BLaER1 treated with 17β-estradiol and CSF1 and Interleukin-3, amounts not matched to agents 10 nM and 100 nM (cell line): ENCODE data around the gene NEK6.
A peak's percentile ranks its signal among the peaks of the same experiment; 100 is the strongest.

Experiments used
- H3K27ac ChIP-seq, 11 experiments: shearing (Covaris generic); formaldehyde crosslinking; 2 replicates each; pipeline ENCODE4 v1.8.1; 2022
- H3K27me3 ChIP-seq, 11 experiments: shearing (Covaris generic); formaldehyde crosslinking; 2 replicates each; pipeline ENCODE4 v1.8.1; 2022
- H3K36me3 ChIP-seq, 11 experiments: shearing (Covaris generic); formaldehyde crosslinking; 2 replicates each; pipeline ENCODE4 v1.8.1; 2022
- H3K4me1 ChIP-seq, 10 experiments: shearing (Covaris generic); formaldehyde crosslinking; 2 replicates each; pipeline ENCODE4 v1.8.1; 2022
- H3K4me2 ChIP-seq, 11 experiments: shearing (Covaris generic); formaldehyde crosslinking; 2 replicates each; pipeline ENCODE4 v1.8.1; 2022
- H3K4me3 ChIP-seq, 10 experiments: shearing (Covaris generic); formaldehyde crosslinking; 2 replicates each; pipeline ENCODE4 v1.8.1; 2022
- H3K9ac ChIP-seq, 11 experiments: shearing (Covaris generic); formaldehyde crosslinking; 2 replicates each; pipeline ENCODE4 v1.8.1; 2022
- H3K9me3 ChIP-seq, 11 experiments: shearing (Covaris generic); formaldehyde crosslinking; replicated peaks in 1 of 11; 2 replicates each; pipeline ENCODE4 v1.8.1; 2022
- H4K20me1 ChIP-seq, 11 experiments: shearing (Covaris generic); formaldehyde crosslinking; 2 replicates each; pipeline ENCODE4 v1.8.1; 2022
- Cebpa-rat ChIP-seq, 11 experiments: shearing (Covaris generic); IDR thresholded peaks; 2 replicates each; pipeline ENCODE4 v1.8.1; 2022

The NEK6 gene

DNA sequence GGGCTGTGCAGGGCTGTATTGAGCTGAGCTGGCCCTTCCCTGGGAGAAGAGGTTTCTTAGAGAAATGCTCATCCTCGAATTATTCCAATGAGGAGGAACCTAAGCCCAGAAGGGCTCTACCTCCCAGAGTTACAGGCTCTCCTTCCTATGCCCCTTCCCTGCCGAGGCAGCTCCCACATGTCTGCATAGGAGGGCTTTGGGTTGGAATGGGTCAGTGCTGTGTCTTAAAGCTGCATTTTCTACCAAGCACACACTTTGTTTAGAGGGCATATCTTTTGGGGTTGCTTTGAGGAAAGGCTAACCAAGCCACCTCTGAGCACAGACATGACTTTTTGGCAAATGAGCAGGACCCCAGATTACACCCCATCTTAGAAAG lies 9.1 kb downstream of the NEK6 start:
- no peak overlapping the region for H3K4me3 ChIP-seq
- H3K4me2 ChIP-seq, result peak overlapping the region; percentile 77 to 99 (median 88)
- peak overlapping the region in 8 of 11 experiments; percentile 9 to 70 (median 53); a peak in 15 of 22 replicates for H3K9ac ChIP-seq
- no peak for TF ChIP-seq Cebpa-rat (IDR thresholded peaks at IDR 0.05)
- peaks cover 93 to 100% (median 99%) of the 10 kb centered on the region in 11 experiments for H4K20me1 ChIP-seq
- peak overlapping the region in 9 of 11 experiments; percentile 3 to 77 (median 65); a peak in 17 of 22 replicates for H3K27ac ChIP-seq
- peaks cover 62 to 100% (median 96%) of the 10 kb centered on the region in 10 experiments for H3K4me1 ChIP-seq
- H3K27me3 ChIP-seq, result no peaks in the 10 kb centered on the region
- peaks cover 10 to 49% (median 35%) of the 10 kb centered on the region in 11 experiments; a peak in 19 of 22 replicates for H3K36me3 ChIP-seq
- no peaks in the 10 kb centered on the region for H3K9me3 ChIP-seq

DNA sequence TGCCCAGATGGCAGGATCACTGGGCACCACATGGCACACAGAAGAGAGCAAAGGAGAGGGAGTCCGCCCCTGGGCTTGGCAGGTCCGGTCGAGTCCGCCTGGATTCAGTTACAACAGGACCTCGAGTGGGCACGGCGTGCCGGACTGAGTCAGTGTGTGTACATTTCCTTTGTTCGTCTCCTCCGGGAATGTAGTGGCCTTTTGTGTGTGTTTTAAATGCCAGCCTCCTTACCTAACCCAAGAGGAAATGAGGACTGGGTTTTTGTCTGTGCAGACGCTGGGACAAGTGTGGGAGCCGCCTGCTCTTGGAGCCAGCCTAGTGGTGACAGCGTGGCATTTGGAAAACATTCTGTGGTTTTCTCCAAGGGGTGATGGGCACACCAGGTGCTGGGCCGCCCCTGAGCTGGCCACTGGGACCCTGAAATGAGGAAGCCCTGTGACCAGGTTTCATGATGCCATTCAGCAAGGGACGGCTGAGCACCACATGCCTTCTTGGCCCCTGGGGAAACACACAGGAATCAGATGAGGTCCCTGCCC lies 9.6 kb downstream of the NEK6 start:
- no peak for TF ChIP-seq Cebpa-rat (IDR thresholded peaks at IDR 0.05)
- Histone ChIP-seq H3K4me2 (peak overlapping the region; percentile 77 to 99 (median 88)), H3K27me3 (no peaks in the 10 kb centered on the region), H3K9ac (peak overlapping the region in 8 of 11 experiments; percentile 9 to 70 (median 53); a peak in 15 of 22 replicates), H3K4me1 (peaks cover 56 to 100% (median 96%) of the 10 kb centered on the region in 10 experiments), H3K4me3 (0 out of 20 replicates have a peak overlapping the region, but pooled peaks of 1 of the 10 experiments have one; percentile 20), H3K9me3 (no peaks in the 10 kb centered on the region), H3K36me3 (peaks cover 15 to 52% (median 36%) of the 10 kb centered on the region in 11 experiments; a peak in 19 of 22 replicates), H3K27ac (peak overlapping the region in 9 of 11 experiments; percentile 3 to 77 (median 65); a peak in 17 of 22 replicates), H4K20me1 (peaks cover 93 to 100% (median 99%) of the 10 kb centered on the region in 11 experiments)

DNA sequence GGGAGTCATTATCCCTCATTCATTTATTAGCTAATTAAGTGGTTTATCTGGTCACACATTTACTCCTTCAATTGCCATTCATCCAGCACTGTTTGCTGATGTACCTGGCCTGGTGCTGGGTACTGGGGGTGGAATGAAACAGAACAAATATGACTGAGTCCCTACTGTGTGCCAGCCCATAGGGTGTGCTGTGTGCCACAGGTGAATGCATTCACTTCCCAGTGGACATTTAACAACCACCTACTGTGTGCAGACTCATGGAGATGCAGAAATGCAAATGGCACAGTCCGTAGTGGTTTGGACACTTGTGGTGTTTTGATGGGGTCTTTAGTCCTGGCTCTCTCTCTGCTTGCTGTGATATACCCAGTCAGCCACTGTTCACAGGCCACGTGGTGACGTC lies 10.5 kb downstream of the NEK6 start:
- Histone ChIP-seq H3K36me3 (peaks cover 12 to 52% (median 32%) of the 10 kb centered on the region in 11 experiments; a peak in 19 of 22 replicates), H3K27ac (peak overlapping the region in 4 of 11 experiments; percentile 56 to 77 (median 69); a peak in 8 of 22 replicates)
- TF ChIP-seq Cebpa-rat (IDR thresholded peaks at IDR 0.05), result no peak

DNA sequence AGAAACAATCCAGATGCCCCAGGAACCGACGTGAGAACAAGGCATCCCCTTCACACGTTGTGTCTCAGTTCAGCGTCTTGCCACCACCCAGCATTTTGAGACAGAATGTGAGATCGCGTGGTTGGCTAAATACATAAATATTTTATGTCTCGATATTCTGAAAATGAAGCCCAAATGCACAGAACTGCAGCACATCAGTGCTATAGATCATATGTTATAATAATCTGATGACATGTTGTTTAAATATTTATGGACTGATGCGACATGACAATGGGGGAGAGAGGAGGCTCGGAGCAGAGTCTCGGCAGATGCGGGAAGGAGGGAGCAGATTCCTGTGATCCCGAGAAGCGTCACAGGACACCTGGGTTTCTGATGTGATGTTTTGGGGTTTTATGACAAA lies 10.9 kb downstream of the NEK6 start:
- Histone ChIP-seq H3K9me3 (no peaks in the 10 kb centered on the region), H3K27ac (peak overlapping the region in 1 of 11 experiments; percentile 77; a peak in 3 of 22 replicates), H3K9ac (no peak overlapping the region), H3K4me3 (no peak overlapping the region), H3K27me3 (no peaks in the 10 kb centered on the region), H3K36me3 (peaks cover 8 to 51% (median 27%) of the 10 kb centered on the region in 11 experiments; a peak in 18 of 22 replicates), H3K4me2 (peak overlapping the region in 10 of 11 experiments; percentile 81 to 99 (median 88); a peak in 13 of 22 replicates), H3K4me1 (peaks cover 51 to 98% (median 90%) of the 10 kb centered on the region in 10 experiments), H4K20me1 (peaks cover 93 to 100% (median 99%) of the 10 kb centered on the region in 11 experiments)
- TF ChIP-seq Cebpa-rat (IDR thresholded peaks at IDR 0.05), result no peak

More for the DNA sequence above, 10.5 kb downstream of the NEK6 start:
- no peaks in the 10 kb centered on the region for H3K9me3 ChIP-seq
- H3K9ac ChIP-seq, result no peak overlapping the region; a peak in 1 of 22 replicates
- H3K4me3 ChIP-seq, result no peak overlapping the region
- peaks cover 52 to 98% (median 93%) of the 10 kb centered on the region in 10 experiments for H3K4me1 ChIP-seq
- peaks cover 93 to 100% (median 99%) of the 10 kb centered on the region in 11 experiments for H4K20me1 ChIP-seq
- H3K4me2 ChIP-seq, result peak overlapping the region; percentile 77 to 99 (median 88)
- no peaks in the 10 kb centered on the region for H3K27me3 ChIP-seq

DNA sequence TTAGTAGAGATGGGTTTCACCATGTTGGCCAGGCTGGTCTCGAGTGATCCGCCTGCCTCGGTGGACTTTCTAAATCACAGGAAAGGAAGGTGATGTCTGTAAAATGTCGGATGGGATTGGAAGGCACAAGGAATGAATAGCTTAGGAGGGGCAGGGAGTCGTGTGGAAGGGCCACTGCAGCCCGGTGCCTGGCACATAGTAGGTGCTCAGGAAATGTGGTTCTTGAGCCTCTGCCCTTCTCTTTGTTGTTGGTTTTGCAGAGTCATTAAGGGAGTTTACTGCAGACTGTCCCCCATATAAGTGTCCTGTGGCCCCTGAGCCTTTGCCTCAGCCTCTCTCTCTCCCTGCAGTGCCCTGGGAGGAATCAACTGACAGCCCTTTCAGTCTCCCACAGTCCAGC lies 11.8 kb downstream of the NEK6 start:
- no peaks in the 10 kb centered on the region for H3K27me3 ChIP-seq
- H3K4me3 ChIP-seq, result no peak overlapping the region
- TF ChIP-seq Cebpa-rat (IDR thresholded peaks at IDR 0.05), result no peak
- H3K9ac ChIP-seq, result no peak overlapping the region
- no peaks in the 10 kb centered on the region for H3K9me3 ChIP-seq
- peaks cover 51 to 98% (median 89%) of the 10 kb centered on the region in 10 experiments for H3K4me1 ChIP-seq
- peak overlapping the region in 2 of 11 experiments; percentile 2 to 7; a peak in 3 of 22 replicates for H3K4me2 ChIP-seq
- peaks cover 96 to 100% (median 99%) of the 10 kb centered on the region in 11 experiments for H4K20me1 ChIP-seq
- no peak overlapping the region; a peak in 1 of 22 replicates for H3K27ac ChIP-seq
- H3K36me3 ChIP-seq, result peaks cover 5 to 43% (median 24%) of the 10 kb centered on the region in 11 experiments; a peak in 15 of 22 replicates

DNA sequence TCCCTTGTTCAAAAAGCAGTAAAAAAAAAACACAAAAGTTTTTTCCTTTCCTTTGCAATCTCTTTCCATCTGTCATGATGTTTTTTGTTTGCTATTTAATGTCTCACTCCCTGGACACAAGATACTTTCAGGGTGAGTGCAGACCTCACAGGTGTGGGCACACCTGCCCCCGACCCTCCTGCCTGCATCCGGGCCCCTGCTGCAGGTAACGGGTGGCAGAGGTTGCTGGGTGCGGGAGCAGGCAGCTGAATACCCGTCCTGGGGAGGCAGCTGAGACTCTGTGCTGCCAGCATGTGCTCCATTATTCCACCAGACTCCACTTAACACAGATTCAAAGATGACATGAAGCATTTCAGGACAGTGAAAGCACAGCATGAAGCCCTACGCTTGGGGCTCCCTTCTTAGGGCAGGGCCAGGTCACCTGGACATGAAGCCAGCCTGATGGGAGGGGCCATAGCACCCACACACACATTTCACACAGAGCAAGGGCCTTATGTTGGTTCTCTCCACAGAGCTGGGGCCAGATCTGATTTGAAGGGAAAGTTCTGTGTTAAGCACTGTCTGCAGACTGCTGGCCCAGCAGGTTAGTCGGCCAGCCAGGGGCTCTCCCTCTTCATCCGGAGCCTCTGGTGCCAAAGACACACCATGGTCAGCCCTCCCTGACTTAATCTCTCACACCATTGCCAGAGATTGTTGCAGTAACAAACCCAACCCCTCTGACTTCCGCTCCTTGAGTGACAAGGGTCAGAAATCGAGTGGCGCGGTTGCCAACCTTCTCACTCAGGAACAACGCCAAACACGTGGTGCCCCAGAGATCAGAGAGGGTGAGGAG lies 13.0 kb downstream of the NEK6 start:
- no peak overlapping the region for H3K9ac ChIP-seq
- H3K4me1 ChIP-seq, result peaks cover 51 to 97% (median 78%) of the 10 kb centered on the region in 10 experiments
- H3K27me3 ChIP-seq, result no peaks in the 10 kb centered on the region
- H3K27ac ChIP-seq, result peak overlapping the region in 2 of 11 experiments; percentile 6 to 8; a peak in 2 of 22 replicates
- peaks cover 5 to 47% (median 24%) of the 10 kb centered on the region in 11 experiments; a peak in 15 of 22 replicates for H3K36me3 ChIP-seq
- no peak overlapping the region for H3K4me3 ChIP-seq
- peaks cover 99 to 100% (median 100%) of the 10 kb centered on the region in 11 experiments for H4K20me1 ChIP-seq
- TF ChIP-seq Cebpa-rat (IDR thresholded peaks at IDR 0.05), result no peak
- H3K9me3 ChIP-seq, result no peaks in the 10 kb centered on the region
- peak overlapping the region in 2 of 11 experiments; percentile 6 to 14; a peak in 1 of 22 replicates for H3K4me2 ChIP-seq

DNA sequence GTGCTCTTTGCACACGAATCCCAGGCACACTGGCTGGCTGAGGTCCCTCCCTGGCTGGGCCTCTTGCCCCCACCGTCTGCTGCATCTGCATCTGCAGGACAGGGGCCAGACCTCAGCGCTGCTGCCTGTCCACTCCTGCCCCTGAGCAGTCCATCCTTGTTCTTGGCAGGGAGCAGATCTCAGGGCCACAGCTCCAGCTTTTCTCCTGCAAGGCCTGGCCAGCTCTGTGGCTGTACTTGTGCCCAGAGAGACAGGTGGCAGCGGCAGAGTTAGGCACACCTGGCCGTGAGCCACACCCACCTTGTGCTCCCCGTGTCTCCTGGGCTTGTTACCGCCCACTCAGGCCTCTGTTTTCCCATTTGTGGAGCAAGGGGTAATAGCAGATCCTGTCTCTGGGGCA lies 13.9 kb downstream of the NEK6 start:
- peaks cover 99 to 100% (median 100%) of the 10 kb centered on the region in 11 experiments for H4K20me1 ChIP-seq
- peak overlapping the region in 6 of 11 experiments; percentile 1 to 31 (median 18); a peak in 6 of 22 replicates for H3K4me2 ChIP-seq
- H3K36me3 ChIP-seq, result peaks cover 5 to 47% (median 24%) of the 10 kb centered on the region in 11 experiments; a peak in 16 of 22 replicates
- H3K9ac ChIP-seq, result peak overlapping the region in 3 of 11 experiments; percentile 10 to 38 (median 15); a peak in 2 of 22 replicates
- TF ChIP-seq Cebpa-rat (IDR thresholded peaks at IDR 0.05), result no peak
- H3K27ac ChIP-seq, result peak overlapping the region in 1 of 11 experiments; percentile 7; a peak in 2 of 22 replicates
- H3K4me3 ChIP-seq, result no peak overlapping the region
- peaks cover 45 to 97% (median 69%) of the 10 kb centered on the region in 10 experiments for H3K4me1 ChIP-seq
- no peaks in the 10 kb centered on the region for H3K9me3 ChIP-seq
- no peaks in the 10 kb centered on the region for H3K27me3 ChIP-seq

DNA sequence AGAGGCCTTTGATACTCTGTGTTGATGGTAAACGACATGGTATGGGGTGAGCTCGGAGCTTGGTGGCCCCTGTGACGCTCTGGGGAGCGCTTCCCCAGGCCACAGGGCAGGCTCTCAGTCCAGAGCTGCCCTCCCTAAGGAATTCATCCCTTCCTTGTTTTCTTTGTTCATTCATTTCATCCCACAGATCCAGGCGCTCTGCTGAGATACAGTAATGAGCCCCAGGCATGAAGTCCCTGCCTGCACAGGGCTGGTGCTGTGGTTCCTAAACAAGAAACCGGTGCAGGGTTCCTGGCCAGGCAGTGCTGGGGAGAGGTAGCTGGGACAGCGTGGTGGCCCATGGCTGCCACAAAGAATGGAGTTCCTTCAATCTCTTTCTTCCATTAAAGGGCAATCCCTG lies 14.4 kb downstream of the NEK6 start:
- TF ChIP-seq Cebpa-rat (IDR thresholded peaks at IDR 0.05), result no peak
- H3K27ac ChIP-seq, result peak overlapping the region in 1 of 11 experiments; percentile 7; a peak in 3 of 22 replicates
- H3K4me2 ChIP-seq, result peak overlapping the region in 5 of 11 experiments; percentile 11 to 31 (median 19); a peak in 6 of 22 replicates
- H3K4me1 ChIP-seq, result peaks cover 45 to 97% (median 68%) of the 10 kb centered on the region in 10 experiments
- H4K20me1 ChIP-seq, result peaks cover 99 to 100% (median 100%) of the 10 kb centered on the region in 11 experiments
- H3K36me3 ChIP-seq, result peaks cover 5 to 47% (median 24%) of the 10 kb centered on the region in 11 experiments; a peak in 16 of 22 replicates
- no peaks in the 10 kb centered on the region for H3K9me3 ChIP-seq
- no peak overlapping the region for H3K4me3 ChIP-seq
- H3K9ac ChIP-seq, result peak overlapping the region in 3 of 11 experiments; percentile 5 to 38 (median 15); a peak in 2 of 22 replicates
- H3K27me3 ChIP-seq, result no peaks in the 10 kb centered on the region
